Measurements from ENCODE around the gene GPANK1. TPM values are rescaled to one million over a fixed set of nuclear protein-coding genes. Genes with fewer than 3 reads are reported as not detected.

The GPANK1 gene
- total and polyA plus RNA-seq, 2 of the 13 experiments (the other 11 are each of a cell fraction or from before 2014, with no cell fraction given) = 15.4 to 22.8 TPM

GRCh38 chr6:31658983-31659648, 5.7 kb downstream of the GPANK1 start (continued):
- no peak for TF ChIP-seq SNAPC4 (CRISPR knock-in tag; IDR thresholded peaks at IDR 0.05)
- no peak for TF ChIP-seq MTERF4 (CRISPR knock-in tag; IDR thresholded peaks at IDR 0.05)
- peak; percentile 75 for TF ChIP-seq ZNF772 (CRISPR knock-in tag; IDR thresholded peaks at IDR 0.05)
- no peak for TF ChIP-seq ZKSCAN1 (IDR thresholded peaks at IDR 0.05; ENCODE audit: low read length)
- TF ChIP-seq ZNF619 (CRISPR knock-in tag; IDR thresholded peaks at IDR 0.05) = no peak
- no peak for TF ChIP-seq AHR (CRISPR knock-in tag; IDR thresholded peaks at IDR 0.05)
- TF ChIP-seq POLR2G (IDR thresholded peaks at IDR 0.05; ENCODE audit: low read depth, low read length) = no peak
- no peak for TF ChIP-seq PITX1 (CRISPR knock-in tag; IDR thresholded peaks at IDR 0.05)
- TF ChIP-seq NFYB (CRISPR knock-in tag; IDR thresholded peaks at IDR 0.05) = no peak; the same call in 1 of the 2 replicates
- TF ChIP-seq ZNF451 (CRISPR knock-in tag; IDR thresholded peaks at IDR 0.05) = peak; percentile 23; the same call in 1 of the 2 replicates
- TF ChIP-seq MAFK (conservative IDR thresholded peaks at IDR 0.05 in 1 of 2, IDR thresholded peaks at IDR 0.05 in 1 of 2; ENCODE audit: low read length in 2 of 2) = no peak
- TF ChIP-seq ZNF468 (CRISPR knock-in tag; IDR thresholded peaks at IDR 0.05) = no peak
- no peak for TF ChIP-seq IKZF1 (IDR thresholded peaks at IDR 0.05)
- 0 out of 2 replicates have a peak, but pooled peaks have one; percentile 14 for TF ChIP-seq ZMAT3 (CRISPR knock-in tag; conservative IDR thresholded peaks at IDR 0.05)
- TF ChIP-seq ASH2L (IDR thresholded peaks at IDR 0.05; ENCODE audit: insufficient read length, low read depth, low read length) = no peak
- TF ChIP-seq NRL (CRISPR knock-in tag; IDR thresholded peaks at IDR 0.05; ENCODE audit: borderline replicate concordance) = peak; percentile 18; the same call in 1 of the 2 replicates
- no peak for TF ChIP-seq NKX3-1 (CRISPR knock-in tag; IDR thresholded peaks at IDR 0.05)
- TF ChIP-seq, protein P1, sequence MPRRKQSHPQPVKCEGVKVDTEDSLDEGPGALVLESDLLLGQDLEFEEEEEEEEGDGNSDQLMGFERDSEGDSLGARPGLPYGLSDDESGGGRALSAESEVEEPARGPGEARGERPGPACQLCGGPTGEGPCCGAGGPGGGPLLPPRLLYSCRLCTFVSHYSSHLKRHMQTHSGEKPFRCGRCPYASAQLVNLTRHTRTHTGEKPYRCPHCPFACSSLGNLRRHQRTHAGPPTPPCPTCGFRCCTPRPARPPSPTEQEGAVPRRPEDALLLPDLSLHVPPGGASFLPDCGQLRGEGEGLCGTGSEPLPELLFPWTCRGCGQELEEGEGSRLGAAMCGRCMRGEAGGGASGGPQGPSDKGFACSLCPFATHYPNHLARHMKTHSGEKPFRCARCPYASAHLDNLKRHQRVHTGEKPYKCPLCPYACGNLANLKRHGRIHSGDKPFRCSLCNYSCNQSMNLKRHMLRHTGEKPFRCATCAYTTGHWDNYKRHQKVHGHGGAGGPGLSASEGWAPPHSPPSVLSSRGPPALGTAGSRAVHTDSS (CRISPR knock-in tag; conservative IDR thresholded peaks at IDR 0.05) = no peak
- TF ChIP-seq FUBP1 (CRISPR knock-in tag; IDR thresholded peaks at IDR 0.05; ENCODE audit: borderline replicate concordance) = no peak
- no peak for TF ChIP-seq MZF1 (CRISPR knock-in tag; IDR thresholded peaks at IDR 0.05; ENCODE audit: borderline replicate concordance)

All from HepG2 (cell line).